COLO668 (cell line): ENCODE results near the gene ZNF384.
A peak's percentile ranks its signal among the peaks of the same experiment; 100 is the strongest.
"Not testable (repeated sequence)": the region's sequence is repeated elsewhere in the genome, so short reads cannot be mapped to it uniquely, and the experiment has no call there.

Source experiments
- DNase-seq: peaks from one replicate; lab custom pipeline; 2025; ENCODE audit not compliant: unreplicated experiment; lab: John Stamatoyannopoulos, UW

The ZNF384 gene

GRCh38 chr12:6688999-6689882, at the start of gene ZNF384:
Gene ZNF384, minus strand, starts transcription at chr12:6689375. Its CDS starts 9,855 bp downstream, at chr12:6679520.
- DNase-seq, result peak; percentile 93

GRCh38 chr12:6736754-6737153, 47.6 kb upstream of the ZNF384 start:
- no peak for DNase-seq

GRCh38 chr12:6735448-6736191, 46.4 kb upstream of the ZNF384 start:
- DNase-seq, result peak; percentile 34

- no peak for DNase-seq
Observed at GRCh38 chr12:6734506-6735387, 45.6 kb upstream of the ZNF384 start.

GRCh38 chr12:6730169-6730568, 41.0 kb upstream of the ZNF384 start:
- no peak for DNase-seq

GRCh38 chr12:6729186-6729585, 40.0 kb upstream of the ZNF384 start:
- no peak for DNase-seq

GRCh38 chr12:6725350-6725749, 36.2 kb upstream of the ZNF384 start:
- no peak for DNase-seq

GRCh38 chr12:6724409-6724797, 35.2 kb upstream of the ZNF384 start:
- peak; percentile 18 for DNase-seq

- peak; percentile 95 for DNase-seq
Observed at GRCh38 chr12:6723607-6724408, 34.6 kb upstream of the ZNF384 start, which contains the start of gene COPS7A. Gene COPS7A, plus strand, starts transcription at chr12:6724046. Its CDS starts 611 bp downstream, at chr12:6724657.

- no peak for DNase-seq
Observed at GRCh38 chr12:6722863-6723262, 33.7 kb upstream of the ZNF384 start.

GRCh38 chr12:6716874-6717437, 27.8 kb upstream of the ZNF384 start:
- DNase-seq, result no peak

- DNase-seq, result not testable (repeated sequence)
Observed at GRCh38 chr12:6716031-6716873, 27.1 kb upstream of the ZNF384 start.

GRCh38 chr12:6708960-6709394, 19.8 kb upstream of the ZNF384 start:
- no peak for DNase-seq

- DNase-seq, result not testable (repeated sequence)
Observed at GRCh38 chr12:6708351-6708750, 19.2 kb upstream of the ZNF384 start.

- DNase-seq, result no peak
Observed at GRCh38 chr12:6703631-6704030, 14.5 kb upstream of the ZNF384 start.

- DNase-seq, result no peak
Observed at GRCh38 chr12:6701078-6701768, 12.0 kb upstream of the ZNF384 start.

- peak; percentile 25 for DNase-seq
Observed at GRCh38 chr12:6700646-6701051, 11.5 kb upstream of the ZNF384 start, which contains the start of gene PIANP. Gene PIANP, minus strand, starts transcription at chr12:6700815. Its CDS starts 2,754 bp downstream, at chr12:6698061.

GRCh38 chr12:6699989-6700645, 10.9 kb upstream of the ZNF384 start:
- DNase-seq, result peak; percentile 2
